HG03045 (cell line): ENCODE results near the gene PTPRO.

Experiments used
- ATAC-seq: cut with Tn5 transposase; IDR thresholded peaks from one replicate; pipeline ENCODE4 v1.9.1; 2021; ENCODE audit warnings: mild to moderate bottlenecking, moderate library complexity; ENCODE audit not compliant: unreplicated experiment

The PTPRO gene

GRCh38 chr12:15634010-15634683, 311.8 kb downstream of the PTPRO start:
- ATAC-seq = no peak

GRCh38 chr12:15636060-15636890, 314.0 kb downstream of the PTPRO start:
- no peak for ATAC-seq

- ATAC-seq = no peak
These were observed 315.9 kb downstream of the PTPRO start for GRCh38 chr12:15638231-15638630.

- ATAC-seq = no peak
These were observed 322.4 kb downstream of the PTPRO start for GRCh38 chr12:15644700-15645099.

- ATAC-seq = no peak
These were observed 324.3 kb downstream of the PTPRO start for GRCh38 chr12:15646581-15646980.
